GM21576 (cell line): ENCODE measurements around the gene AAMP.

Experiments used
- ATAC-seq: cut with Tn5 transposase; IDR thresholded peaks from one replicate; pipeline ENCODE4 v1.9.1; 2021; ENCODE audit warnings: mild to moderate bottlenecking, moderate library complexity; ENCODE audit not compliant: unreplicated experiment

The AAMP gene

DNA sequence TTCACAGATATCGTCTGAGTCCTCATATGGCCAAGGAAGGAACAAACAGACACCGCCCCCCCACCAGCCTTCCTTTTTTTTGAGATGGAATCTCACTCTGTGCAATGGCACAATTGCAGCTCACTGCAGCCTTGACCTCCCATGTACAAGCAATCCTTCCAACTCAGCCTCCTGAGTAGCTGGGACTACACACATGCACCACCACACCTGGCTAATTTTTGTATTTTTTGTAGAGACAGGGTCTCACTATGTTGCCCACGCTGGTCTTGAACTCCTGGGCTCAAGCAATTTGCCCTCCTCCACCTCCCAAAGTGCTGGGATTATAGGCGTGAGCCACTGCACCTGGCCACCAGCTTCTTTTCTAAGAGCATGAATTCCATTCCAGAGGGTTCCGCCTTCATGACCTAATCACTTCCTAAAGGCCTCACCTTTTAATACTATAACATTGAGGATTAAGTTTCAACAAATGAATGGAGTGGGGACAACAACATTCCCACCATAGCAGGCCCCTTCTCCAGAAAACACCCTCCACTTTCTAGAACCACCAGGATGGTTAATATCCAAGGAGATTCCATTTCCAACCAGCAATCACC is 24.6 kb upstream of the AAMP start:
- ATAC-seq = no peak

DNA sequence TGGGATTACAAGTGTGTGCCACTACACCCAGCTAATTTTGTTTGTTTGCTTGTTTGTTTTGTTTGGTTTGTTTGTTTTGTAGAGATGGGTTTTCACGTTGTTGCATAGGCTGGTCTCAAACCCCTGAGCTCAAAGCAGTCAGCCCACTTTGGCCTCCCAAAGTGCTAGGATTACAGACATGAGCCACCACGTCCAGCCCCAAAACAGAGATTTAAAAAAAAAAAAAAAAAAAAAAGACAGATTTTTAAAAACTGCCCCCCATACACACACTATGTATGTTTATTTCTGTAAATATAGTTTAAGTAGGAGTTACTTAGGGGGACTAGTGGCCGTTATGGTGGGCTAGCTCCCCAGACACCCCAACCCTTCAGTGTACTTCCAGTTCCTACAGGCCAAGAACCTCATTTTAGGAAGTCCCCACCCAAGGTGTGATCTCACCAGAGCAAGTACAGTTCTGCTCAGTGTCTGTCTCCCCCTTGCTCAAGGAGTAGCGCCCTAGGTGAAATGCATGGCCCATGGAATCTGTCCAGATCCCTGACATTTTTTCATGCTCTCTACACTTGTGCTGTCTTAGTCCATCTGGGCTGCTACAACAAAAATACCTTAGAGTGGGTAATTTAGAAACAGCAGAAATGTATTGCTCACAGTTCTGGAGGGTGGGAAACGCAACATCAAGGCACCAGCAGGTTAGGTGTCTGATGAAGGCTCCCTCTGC is 23.9 kb upstream of the AAMP start:
- ATAC-seq = no peak

- ATAC-seq = peak; percentile 61
Observed at GRCh38 chr2:218292048-218293014, 22.4 kb upstream of the AAMP start, which contains the start of gene TMBIM1. TSS of gene TMBIM1 (minus strand) at chr2:218292503. CDS start at chr2:218282141, 10,362 bp downstream.

GRCh38 chr2:218291318-218292047 is 21.5 kb upstream of the AAMP start:
- no peak for ATAC-seq

GRCh38 chr2:218290316-218291261 is 20.7 kb upstream of the AAMP start:
- peak; percentile 48 for ATAC-seq

DNA sequence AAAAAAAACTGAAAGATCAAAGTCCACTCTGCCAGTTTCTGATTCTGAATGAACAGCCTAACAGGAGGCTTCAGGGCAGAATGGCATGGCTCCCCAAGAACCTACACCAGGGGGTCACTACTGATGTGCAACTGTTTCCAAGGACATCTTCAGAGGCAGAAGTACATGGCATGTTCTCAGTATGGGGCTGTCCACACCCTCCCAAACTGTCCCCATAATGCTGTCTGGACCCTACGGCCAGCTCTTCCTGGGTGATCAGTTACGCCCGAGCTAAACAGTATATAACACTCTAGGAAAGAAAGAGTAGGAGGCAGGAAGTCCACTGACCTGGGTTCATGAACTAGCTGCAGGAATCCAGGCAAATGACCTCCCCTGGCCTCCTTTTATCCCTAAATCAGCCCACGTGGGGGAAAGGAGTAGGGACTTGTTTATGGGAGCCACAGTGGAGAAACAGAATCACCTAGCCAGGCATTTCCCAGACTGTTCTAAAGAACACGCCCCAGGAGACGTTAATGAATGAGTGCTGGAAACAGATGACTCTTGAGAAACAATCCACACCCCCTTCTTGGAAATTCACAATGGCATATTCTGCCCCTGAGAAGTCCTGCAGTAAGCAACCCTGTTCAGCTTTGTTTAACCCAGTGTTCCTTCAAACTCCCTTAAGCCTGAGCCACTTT is 19.8 kb upstream of the AAMP start:
- ATAC-seq = no peak

- ATAC-seq = peak; percentile 55
Observed at GRCh38 chr2:218286570-218287459, 16.9 kb upstream of the AAMP start.

GRCh38 chr2:218285604-218286003 is 15.7 kb upstream of the AAMP start:
- ATAC-seq = no peak

DNA sequence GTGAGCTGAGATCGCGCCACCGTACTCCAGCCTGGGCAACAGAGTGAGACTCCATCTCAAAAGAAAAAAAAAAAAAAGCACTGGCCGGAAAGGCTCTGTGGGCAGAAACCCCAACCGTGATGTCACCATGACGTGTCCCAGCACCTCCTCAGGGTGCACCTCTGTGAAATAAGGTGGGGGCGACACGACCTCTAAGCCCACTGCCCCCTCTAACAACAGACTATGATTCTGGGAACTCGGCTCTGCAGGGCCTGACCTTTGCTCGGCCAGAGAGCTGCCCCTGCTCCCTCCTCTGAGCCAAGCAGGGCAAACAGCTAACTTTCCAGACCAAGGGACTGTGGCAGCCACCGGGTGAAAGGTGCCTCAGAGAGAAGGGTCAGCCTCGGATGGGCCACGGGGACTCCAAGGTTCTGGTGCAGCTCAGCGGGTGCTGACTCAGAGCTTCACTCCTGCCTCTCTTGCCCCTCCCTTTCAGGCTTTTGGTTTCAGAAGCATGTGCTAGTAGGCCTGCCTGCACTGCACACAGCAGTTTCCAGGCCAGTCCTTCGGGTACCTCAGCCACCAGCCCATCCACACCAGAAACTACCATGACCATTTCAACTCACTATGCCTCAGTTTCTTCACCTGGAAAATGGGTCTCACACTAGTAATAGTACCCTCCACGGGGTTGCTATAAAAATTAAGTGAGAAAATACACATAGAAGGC is 14.3 kb upstream of the AAMP start:
- peak; percentile 39 for ATAC-seq

DNA sequence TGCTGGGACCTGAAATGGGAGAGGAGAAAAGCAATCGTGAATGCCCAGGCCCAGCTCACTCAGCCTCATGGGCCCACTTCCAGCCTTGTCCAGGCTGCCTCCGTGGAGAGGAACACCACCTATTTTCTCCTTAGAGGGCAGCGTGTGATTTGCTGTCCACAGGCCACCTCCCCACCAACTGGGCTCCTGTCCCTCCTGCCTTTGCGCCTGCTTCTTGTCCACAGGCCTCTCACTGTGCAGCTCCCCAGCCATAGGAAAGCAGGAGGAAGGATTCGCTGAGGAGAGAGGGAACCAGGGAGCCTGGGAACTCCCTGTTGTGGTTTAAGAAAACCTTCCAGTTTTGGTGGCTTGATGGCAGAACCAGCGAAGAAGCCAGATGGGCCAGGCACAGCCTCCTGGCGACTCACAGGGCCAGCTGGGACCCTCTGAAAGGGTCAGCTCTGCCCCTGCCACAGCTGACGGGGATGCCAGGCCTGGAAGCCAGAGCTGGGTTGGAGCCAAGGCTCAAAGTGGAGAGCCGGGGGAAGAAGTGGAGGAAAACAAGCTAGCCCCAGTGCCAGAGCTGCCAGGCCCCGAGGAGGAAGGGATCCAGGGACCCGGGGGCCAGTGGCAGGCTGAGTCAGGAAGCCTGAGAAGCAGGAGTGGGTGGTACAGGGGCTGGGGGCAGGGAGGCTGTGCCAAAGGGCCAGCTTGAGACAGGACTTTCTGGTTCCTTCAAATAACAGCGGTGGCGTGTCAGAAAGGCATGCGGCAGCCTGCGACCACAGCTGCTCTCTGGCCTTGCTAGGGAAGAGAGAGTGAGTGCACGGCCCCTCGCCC is 12.4 kb upstream of the AAMP start:
- no peak for ATAC-seq

- ATAC-seq = no peak
Observed at GRCh38 chr2:218281449-218281848, 11.5 kb upstream of the AAMP start.

DNA sequence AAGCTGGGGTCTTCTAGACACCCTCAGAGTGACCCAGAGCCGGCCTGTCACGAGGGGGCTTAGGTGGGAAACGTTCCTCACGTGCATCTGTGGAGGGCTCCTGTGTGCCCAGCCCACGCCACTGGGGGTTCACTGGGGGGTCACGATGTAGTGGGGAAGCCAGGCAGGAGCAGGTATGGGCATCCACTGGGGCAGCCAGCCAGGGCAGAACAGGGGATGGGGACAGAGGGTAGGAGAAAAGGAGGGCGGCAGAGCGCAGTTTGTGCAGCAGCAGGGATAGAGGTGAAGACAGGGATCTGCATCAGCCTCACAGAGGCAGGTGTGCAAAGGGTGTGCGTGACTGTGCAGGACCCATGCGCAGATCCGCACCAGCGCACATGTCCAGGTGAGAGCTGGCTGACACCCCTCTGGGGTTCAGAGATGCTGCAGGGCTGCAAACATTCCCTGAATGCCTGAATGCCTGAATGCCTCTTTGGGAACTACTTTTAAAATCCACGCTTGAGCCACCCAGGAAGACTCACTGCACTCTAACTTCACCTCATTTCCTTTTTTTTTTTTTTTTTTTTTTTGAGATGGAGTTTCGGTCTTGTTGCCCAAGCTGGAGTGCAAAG is 10.4 kb upstream of the AAMP start:
- ATAC-seq = no peak

- ATAC-seq = no peak
Observed at GRCh38 chr2:218278531-218279360, 8.8 kb upstream of the AAMP start.

DNA sequence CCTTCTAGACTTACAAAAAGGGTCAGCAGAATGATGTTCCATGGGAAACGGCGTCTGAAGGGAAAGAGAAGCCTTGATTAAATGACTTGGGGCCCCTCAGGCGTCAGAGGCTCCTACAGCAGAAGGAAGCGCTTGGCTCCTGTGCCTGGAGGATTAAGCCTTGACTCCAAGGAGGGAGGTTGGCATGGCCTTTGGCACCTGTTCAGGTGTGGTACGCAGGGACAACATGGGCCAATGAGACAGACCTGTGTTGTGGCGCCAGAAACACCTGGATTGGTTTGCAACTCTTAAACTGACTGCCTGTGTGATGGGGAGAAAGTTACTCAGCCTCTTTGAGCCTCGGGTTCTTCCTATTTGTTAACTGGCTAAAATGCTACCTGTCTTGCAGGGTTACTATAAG is 8.0 kb upstream of the AAMP start:
- no peak for ATAC-seq

DNA sequence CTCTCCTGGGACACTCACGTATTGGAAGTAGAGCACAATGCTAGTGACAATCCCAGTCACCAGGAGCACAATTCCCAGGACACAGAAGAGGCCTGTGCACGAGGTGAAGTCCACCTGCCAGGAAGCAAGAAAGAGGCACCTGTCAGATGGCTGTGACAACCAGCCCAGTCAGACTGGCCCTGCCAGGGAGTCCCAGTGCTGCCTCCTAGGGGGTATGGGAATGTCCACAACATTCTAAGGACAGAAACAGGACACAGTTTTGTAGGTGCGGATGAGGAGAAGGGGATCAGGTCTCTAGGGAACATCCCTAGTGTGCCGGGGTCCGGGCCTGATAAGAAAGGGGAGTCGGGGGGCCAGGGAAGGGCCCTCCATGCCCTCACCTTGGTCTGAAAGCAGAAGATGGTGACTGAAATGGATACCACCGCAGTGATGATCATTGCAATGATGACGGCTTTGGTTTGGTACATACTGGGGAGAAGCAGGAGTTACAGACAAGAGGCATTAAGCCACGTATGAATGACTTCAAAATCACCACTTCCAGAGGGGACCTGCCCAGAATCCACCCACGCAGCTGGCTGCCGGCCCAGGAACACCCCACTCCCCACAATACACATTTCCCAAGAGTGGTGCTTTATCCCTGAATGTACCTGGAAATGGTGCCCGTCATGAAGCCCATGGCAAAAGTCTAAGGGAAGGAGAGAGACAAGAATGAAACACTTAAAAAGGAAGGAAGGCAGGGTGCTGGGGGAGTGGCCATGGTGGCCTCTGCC is 7.2 kb upstream of the AAMP start:
- ATAC-seq = no peak
